Measurements from ENCODE around the gene GYG2. TPM values are rescaled to one million over a fixed set of nuclear protein-coding genes. Genes with fewer than 3 reads are reported as not detected.
"Not testable (repeated sequence)": the region's sequence is repeated elsewhere in the genome, so short reads cannot be mapped to it uniquely, and the experiment has no call there.

GYG2 gene
- polyA plus RNA-seq, 3 donors = 17.8 to 18.6 (median 17.8) TPM

DNA sequence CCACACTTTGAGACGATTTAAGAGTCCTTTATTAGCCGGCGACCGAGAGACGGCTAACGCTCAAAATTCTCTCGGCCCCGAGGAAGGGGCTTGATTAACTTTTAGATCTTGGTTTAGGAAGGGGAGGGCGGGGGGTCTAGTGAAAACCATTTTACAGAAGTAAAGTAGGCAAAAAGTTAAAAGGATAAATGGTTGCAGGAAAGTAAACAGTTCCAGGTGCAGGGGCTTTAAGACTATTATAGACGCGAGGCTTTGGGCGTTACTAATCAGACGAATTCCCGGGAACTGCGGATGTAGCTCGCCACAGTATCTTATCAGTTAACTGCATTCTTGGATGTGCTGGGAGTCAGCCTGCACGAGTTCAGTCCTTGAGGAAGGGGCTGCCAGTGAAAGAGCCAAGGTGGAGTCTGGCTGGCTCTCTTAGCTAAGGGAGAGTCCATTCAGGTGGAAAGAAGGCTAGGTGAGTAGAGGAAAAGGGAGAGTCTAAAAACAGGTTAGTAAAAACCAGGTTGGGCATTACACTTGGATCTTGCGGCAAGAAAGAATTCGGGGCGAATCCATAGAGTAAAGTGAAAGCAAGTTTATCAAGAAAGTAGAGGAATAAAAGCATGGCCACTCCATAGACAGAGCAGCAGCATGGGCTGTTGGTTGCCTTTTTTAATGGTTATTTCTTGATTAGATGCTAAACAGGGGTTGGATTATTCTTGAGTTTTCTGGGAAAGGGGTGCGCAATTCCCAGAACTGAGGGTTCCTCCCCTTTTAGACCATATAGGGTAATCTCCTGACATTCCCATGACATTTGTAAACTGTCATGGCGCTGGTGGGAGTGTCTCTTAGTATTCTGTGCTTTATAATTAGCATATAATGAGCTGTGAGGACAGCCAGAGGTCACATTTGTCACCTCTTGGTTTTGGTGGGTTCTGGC is 62.1 kb downstream of the GYG2 start:
- not testable (repeated sequence) for DNase-seq (ENCODE audit: extremely low read depth in 1 of 11, low read depth in 9 of 11, low spot score in 4 of 11)

DNA sequence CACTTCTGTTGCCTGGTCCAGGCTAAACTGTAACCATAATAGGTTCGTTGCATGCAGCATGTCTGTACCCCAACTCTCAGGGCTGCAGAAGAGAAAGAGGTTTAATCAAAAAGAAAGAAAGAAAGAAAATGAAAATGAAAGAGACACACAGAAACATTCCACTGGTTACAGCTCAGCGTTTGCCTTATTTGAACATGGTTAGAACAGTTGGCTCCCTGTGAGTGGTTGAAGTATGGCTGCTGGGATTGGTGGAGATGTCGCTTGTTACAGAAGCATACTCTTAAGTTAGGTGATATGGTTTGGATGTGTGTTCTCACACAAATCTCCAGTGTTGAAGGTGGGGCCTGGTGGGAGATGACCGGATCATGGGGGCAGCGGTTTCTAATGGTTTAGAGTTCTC is 64.1 kb downstream of the GYG2 start:
- DNase-seq (ENCODE audit: extremely low read depth in 1 of 11, low read depth in 9 of 11, low spot score in 4 of 11) = no peak

DNA sequence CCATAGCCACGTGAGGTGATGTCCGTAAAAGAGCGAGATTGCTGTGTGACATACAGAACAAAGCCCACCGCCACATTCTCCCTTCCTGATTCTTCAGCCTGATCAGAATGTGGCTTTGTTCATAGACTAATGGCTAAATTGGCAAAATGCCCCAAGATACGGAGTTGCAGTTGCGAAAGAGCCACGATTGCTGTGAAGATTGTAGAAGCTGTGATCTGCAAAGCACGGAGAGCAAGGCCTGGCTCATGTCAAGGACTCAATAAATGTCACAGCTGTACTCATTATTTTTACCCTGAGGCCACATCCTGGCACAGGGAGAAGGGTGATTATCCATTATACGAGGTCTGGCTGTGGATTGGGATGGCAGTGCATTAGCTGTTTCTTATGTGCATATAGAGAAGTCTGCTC is 66.2 kb downstream of the GYG2 start:
- DNase-seq (ENCODE audit: extremely low read depth in 1 of 11, low read depth in 9 of 11, low spot score in 4 of 11) = peak in 2 of 11 donors; percentile 23 to 32

DNA sequence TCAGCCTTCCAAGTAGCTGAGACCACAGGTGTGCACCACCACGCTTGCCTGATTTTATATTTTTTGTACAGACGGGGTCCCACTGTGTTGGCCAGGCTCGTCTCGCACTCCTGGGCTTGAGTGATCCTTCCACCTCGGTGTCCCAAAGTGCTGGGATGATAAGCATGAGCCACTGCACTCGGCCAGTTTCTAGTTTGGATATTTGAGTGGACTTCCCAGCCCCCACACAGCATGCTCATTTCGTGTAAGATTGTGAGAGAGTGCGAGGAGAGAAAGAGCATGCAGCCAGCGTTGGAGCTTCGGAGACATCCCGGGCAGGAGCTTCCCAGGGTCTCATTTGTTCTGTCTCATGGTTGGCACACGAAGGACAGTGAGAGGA is 68.6 kb downstream of the GYG2 start:
- no peak for DNase-seq (ENCODE audit: extremely low read depth in 1 of 11, low read depth in 9 of 11, low spot score in 4 of 11)

DNA sequence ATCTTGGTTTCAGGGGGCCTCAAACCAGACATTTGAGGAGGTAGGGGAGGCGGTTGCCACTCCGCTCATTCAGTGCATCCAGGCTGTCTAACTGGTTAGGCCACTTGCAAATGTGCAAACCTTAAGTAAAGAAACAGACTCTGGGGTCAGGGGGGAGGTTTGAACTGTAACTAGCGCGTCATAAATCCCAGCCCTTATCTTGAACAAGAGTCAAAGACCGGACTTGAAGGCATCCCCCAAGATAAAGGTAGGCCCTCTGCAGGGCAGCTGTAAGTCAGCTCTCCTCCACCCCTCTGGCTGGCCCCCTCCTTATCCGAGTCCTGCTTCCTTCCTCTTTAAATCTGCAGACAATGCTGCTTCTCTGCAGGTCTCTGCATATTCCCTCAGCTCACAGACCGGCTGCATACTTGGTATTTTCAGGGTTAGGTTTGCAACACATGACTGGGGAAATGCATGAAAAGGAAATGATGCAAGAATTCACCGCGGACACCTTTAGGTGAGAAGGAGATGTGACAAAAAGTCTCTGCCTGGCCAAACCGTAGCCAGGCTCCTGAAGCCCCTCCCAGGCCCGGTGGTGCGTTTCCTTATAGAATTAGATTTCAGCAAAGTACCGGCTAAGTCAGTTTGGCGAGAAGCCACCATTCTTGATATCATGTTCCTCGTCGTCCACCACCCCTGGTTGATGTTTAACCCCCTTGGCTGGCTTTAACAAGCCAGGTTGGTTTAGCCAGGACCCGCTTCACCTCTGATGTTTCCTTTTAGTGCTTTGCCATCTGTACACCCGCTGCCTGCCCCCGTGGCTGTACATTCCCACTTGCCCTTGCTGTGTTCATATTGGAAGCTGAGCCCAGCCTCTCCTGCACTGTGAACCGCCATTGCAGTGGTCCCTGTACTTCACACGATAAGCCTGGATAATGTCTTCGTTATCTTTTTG is 69.2 kb downstream of the GYG2 start:
- peak in 3 of 11 donors; percentile 44 to 69 (median 60) for DNase-seq (ENCODE audit: extremely low read depth in 1 of 11, low read depth in 9 of 11, low spot score in 4 of 11)

DNA sequence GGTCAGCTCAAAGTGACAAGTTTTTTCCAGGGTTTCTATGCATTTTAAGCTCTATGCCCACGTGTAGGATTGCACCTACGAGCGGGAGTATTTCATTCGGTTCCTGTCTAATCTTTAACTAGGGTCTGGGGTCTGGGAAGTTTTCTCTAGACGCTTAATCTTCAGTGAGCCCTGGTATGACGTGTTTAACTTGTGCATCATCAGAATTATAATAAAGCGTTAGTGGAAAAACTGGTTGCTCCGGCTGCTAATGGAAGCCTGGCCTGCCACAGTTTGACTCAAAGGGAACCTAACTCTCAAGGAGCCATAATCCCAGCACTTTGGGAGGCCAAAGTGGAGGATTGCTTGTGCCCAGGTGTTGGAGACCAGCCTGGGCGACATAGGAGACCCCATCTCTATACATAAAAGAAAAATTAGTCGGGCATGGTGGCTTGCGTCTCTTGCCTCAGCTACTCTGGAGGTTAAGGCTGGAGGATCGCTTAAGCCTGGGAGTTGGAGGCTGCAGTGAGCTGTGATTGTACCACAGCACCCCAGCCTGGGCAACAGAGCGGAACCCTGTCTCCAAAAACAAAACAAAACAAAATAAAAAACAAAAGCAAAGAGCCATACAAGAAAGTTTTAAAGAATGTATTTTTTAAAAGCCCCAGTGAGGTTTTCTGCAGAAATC is 70.2 kb downstream of the GYG2 start:
- DNase-seq (ENCODE audit: extremely low read depth in 1 of 11, low read depth in 9 of 11, low spot score in 4 of 11) = peak in 2 of 11 donors; percentile 74 to 77

DNA sequence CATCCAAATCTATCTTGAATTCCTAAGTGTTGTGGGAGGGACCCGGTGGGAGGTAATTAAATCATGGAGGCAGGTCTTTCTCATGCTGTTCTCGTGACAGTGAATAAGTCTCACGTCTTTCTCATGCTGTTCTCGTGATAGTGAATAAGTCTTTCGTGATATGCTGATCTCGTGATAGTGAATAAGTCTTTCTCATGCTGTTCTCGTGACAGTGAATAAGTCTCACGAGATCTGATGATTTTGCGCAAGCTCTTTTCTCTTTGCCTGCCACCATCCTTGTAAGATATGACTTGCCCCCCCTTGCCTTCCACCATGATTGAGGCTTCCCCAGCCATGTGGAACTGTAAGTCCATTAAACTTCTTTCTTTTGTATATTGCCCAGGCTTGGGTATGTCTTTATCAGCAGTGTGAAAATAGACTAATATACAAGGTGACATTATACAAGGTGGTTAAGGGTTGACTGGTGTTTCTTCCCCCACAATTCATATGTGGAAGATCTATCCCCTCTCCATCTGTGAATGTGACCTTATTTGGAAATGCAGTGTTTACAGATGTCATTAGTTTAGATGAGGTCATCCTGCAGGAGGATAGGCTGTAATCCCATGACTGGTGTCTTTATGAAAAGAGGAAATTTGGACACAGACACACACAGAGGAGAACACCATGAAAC is 72.8 kb downstream of the GYG2 start:
- no peak for DNase-seq (ENCODE audit: extremely low read depth in 1 of 11, low read depth in 9 of 11, low spot score in 4 of 11)

DNA sequence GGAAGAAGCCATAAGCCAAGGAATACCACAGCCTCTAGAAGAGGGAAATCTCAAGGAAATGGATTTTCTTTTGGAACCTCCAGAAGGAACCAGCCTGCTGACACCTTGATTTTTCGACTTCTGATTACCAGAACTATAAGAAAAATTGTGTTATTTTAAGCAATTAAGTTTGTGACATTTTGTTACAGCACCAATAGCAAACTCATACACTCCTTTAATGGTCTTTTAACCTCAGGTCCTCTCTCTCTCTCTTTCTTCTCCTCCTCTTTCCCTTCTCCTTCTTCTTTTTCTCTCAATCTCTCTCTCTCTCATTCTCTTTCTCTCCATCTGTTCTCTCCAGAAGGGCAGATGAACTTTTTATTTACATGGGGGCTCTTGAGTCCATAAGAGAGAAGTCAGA is 74.1 kb downstream of the GYG2 start:
- DNase-seq (ENCODE audit: extremely low read depth in 1 of 11, low read depth in 9 of 11, low spot score in 4 of 11) = no peak

DNA sequence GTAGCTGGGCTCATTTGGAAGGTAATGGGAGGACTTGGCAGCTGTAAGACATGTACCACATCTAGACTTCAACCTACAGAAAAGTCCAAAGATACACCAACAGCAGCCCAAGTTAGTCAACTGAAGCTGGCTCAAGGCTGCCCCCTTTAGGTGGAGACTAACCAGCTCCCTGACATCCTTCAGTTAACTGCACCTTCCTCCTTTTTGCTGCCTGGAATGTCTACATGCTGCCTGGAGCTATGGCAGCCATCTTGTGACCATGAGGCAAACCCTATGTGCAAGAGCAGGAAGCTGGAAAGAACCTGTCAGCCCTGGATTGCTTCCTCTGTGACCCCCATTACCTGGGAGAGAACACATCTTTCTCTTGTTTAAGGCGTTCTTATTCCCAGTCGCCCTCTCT is 74.6 kb downstream of the GYG2 start:
- no peak for DNase-seq (ENCODE audit: extremely low read depth in 1 of 11, low read depth in 9 of 11, low spot score in 4 of 11)

DNA sequence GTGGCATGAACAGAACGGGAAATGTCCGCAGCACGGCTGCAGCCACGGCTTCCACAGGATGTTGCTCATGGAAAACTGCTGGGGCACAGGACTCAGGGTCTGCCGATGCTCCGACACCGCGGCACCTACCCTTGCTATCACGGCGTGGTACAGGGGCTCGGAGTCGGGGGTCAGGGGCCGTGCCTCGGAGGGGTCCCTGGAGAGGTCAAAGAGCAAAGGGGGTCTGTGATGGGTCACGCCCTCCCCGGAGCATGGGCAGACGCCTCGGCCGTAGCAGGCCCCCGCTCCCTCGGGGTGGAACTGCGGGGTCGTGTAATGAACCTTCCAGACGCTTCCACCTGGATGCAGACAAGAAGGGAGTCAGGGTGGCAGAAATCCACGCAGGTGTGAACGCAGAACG is 78.6 kb downstream of the GYG2 start:
- no peak for DNase-seq (ENCODE audit: extremely low read depth in 1 of 11, low read depth in 9 of 11, low spot score in 4 of 11)

DNA sequence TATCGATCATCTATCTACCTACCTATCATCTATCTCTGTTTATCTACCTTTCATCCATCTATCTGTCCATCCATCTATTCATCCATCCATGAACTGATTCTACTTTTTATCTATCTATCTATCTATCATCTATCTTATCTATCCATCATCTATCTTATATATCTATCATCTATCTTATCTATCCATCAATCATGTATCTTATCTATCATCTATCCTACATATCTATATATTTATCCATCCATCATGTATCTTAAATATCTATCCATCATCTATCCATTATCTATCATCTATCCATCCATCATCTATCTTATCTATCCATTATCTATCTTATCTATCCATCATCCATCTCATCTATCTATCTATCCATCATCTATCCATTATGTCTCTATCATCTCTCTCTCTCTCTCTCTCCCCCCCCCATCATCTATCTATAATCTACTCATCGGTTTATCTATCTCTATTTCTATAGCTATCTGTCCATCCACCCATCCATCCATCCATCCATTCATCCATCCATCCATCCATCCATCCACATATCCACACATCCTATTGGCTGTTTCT is 79.5 kb downstream of the GYG2 start:
- no peak for DNase-seq (ENCODE audit: extremely low read depth in 1 of 11, low read depth in 9 of 11, low spot score in 4 of 11)

DNA sequence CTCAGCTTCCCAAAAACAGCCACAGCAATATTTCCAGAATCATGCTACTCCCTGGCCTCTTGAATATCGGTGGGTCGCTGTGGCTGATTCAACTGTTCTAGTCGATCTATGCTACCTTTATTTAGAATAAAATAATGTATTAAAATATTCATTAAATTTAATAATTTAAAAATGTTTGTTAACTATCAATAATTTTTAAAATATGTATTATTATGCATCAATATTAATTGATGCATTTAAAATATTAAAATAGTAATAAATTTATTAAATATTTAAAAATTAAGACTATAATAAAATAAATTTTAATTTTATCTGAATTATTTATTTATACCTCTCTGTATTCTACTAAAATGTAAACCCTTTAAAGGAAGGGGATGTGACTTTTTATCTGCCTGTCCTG is 81.4 kb downstream of the GYG2 start:
- DNase-seq (ENCODE audit: extremely low read depth in 1 of 11, low read depth in 9 of 11, low spot score in 4 of 11) = no peak

DNA sequence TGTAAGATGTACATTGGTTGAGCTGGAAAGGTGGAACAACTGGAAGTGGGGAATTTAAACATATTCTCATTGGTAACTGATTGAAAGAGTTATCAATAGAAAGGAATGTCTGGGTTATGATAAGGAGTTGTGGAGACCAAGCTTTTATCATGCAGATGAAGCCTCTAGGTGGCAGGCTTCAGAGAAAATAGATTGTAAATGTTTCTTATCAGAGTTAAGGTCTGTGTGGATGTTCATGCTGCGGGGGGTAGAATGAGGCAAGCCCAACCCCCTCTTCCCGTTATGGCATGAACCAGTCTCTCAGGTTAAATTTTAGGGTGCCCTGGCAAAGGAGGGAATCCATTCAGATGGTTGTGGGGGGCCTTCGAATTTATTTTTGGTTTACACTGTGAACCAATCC is 84.4 kb downstream of the GYG2 start:
- no peak for DNase-seq (ENCODE audit: extremely low read depth in 1 of 11, low read depth in 9 of 11, low spot score in 4 of 11)

DNA sequence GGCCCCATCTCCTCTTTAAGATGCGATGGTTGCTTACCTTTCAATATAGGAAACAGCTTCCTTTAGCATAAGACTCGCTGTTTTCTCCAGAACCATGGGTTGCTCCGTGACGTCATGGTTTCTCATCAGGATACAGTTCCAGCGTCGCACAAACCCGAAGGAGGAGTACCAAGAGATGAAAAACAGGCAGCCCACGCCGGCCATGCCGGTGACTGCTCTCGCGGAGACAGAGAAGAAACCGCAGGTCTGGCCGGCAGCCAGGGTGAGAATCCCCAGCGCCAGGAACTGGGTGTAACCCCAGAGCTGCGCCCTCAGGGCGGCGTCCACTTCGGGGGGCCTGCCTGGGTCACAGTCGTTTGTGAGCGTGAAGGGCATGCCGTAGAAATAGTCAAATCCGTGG is 89.0 kb downstream of the GYG2 start:
- no peak for DNase-seq (ENCODE audit: extremely low read depth in 1 of 11, low read depth in 9 of 11, low spot score in 4 of 11)

DNA sequence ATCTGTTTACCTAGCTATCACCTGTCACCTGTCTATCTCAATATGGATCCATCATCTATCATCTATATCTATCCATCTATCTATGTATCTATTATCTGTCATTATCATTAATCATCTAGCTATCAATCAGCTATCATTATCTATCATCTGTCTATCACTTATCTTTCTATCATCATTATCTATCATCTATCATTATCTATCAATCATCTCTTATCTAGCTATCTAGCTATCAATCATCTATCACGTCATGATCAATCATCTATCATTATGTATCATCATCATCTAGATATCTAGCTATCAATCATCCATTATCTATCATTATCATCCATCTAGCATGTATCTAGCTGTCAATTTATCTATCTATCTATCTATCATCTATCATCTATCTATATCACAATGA is 92.5 kb downstream of the GYG2 start:
- no peak for DNase-seq (ENCODE audit: extremely low read depth in 1 of 11, low read depth in 9 of 11, low spot score in 4 of 11)

DNA sequence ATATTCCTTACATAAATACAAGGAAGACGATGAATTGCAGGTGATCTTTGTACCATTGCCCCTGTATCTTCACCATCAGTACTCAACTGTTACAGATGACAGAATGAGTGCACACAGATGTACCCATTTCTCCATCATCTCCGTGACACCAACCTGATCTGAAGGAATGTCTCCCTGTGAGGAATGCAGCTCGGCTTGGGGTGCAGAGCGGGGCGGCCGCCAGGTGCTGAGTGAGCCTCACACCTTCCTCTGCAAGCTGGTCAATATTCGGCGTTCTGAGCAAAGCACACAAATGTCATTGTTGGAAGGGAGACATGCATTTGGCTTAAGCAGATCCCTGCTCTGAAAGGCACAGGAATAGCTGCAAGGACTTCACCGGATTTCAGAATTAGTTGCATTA is 93.0 kb downstream of the GYG2 start:
- no peak for DNase-seq (ENCODE audit: extremely low read depth in 1 of 11, low read depth in 9 of 11, low spot score in 4 of 11)

DNA sequence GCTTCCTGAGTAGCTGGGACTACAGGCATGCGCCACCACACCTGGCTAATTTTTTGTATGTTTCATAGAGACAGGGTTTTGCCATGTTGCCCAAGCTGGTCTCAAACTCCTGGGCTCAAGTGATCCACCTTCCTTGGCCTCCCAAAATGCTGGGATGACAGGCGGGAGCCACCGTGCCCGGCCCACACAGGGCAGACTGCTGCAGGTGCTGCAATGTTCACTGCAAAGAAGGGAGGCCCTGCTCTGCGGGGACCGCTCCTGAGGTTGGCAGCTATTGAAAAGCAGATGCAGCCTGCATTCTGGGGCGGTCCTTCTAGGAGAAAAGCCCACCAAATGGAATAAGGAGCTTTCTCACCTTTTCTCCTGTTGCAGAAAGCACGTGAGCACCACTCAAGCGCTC is 95.4 kb downstream of the GYG2 start:
- DNase-seq (ENCODE audit: extremely low read depth in 1 of 11, low read depth in 9 of 11, low spot score in 4 of 11) = no peak

DNA sequence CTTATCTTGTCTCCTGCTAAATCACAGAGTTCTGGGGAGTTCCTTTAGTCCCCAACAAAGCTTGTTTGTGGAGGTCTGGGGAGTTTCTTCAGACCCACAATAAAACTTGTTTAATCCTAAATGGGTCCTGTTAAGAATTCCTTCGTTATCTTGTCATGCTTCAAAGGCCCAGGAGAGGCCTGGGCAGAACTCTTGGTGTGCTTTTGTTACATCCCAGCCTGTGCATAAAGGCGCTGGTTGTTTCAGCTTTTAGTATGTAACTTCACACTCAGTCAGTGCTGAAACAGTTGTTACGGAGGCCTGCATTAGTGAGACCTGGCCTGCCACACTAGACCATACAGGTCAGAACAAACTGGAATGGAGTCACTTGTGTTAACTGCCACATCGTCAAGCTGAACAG is 97.5 kb downstream of the GYG2 start:
- DNase-seq (ENCODE audit: extremely low read depth in 1 of 11, low read depth in 9 of 11, low spot score in 4 of 11) = not testable (repeated sequence)

Measured in renal cortex interstitium (tissue), 11 donors.